ENCODE measurements around the gene IL4. TPM values are rescaled to one million over a fixed set of nuclear protein-coding genes. Genes with fewer than 3 reads are reported as not detected.

Gene IL4
- total RNA-seq, 2 experiments from 2014 or later = not detected

- no peaks in the 10 kb centered on the region for H3K27me3 ChIP-seq (ENCODE audit: control insufficient read depth in 1 of 2, insufficient read depth in 2 of 2, low read length in 2 of 2)
- no peaks in the 10 kb centered on the region for H3K36me3 ChIP-seq (ENCODE audit: insufficient read depth, low read length)
- CTCF ChIA-PET = no interaction called here
- POLR2A ChIA-PET = no interaction called here
- Mint-ChIP-seq H3K4me1 (ENCODE audit: low read depth) (no peaks in the 10 kb centered on the region), H3K9me3 (no peaks in the 10 kb centered on the region), H3K4me3 (no peak overlapping the region), H3K27me3 (no peaks in the 10 kb centered on the region), H3K27ac (no peak overlapping the region), H3K36me3 (ENCODE audit: low read depth) (no peaks in the 10 kb centered on the region)
- no peak for TF ChIP-seq CTCF (IDR thresholded peaks at IDR 0.05)
- H3K27ac ChIP-seq (ENCODE audit: low read depth in 1 of 2, low read length in 2 of 2) = no peak overlapping the region
- peaks cover 5% of the 10 kb centered on the region for H3K4me1 ChIP-seq (ENCODE audit: insufficient read depth, low read length)
- H3K4me3 ChIP-seq (ENCODE audit: low read length) = no peak overlapping the region
- ATAC-seq (ENCODE audit: poor library complexity) (no peak), DNase-seq (no peak)
- peaks cover 0 to 3% of the 10 kb centered on the region in 2 experiments for H3K9me3 ChIP-seq (ENCODE audit: control insufficient read depth in 1 of 2, insufficient read depth in 1 of 2, low read length in 2 of 2)
- intact Hi-C loops (cut with DNase I, micrococcal nuclease) = no loop called here
Measured at GRCh38 chr5:132668706-132669454, 4.9 kb upstream of the IL4 start.

GRCh38 chr5:132669455-132669820 is 4.4 kb upstream of the IL4 start:
- ATAC-seq (ENCODE audit: poor library complexity) (no peak), DNase-seq (no peak)
- no peak overlapping the region for H3K4me3 ChIP-seq (ENCODE audit: low read length)
- H3K27ac ChIP-seq (ENCODE audit: low read depth in 1 of 2, low read length in 2 of 2) = no peak overlapping the region
- Mint-ChIP-seq H3K9me3 (no peaks in the 10 kb centered on the region), H3K27me3 (no peaks in the 10 kb centered on the region), H3K27ac (no peak overlapping the region), H3K36me3 (ENCODE audit: low read depth) (no peaks in the 10 kb centered on the region), H3K4me1 (ENCODE audit: low read depth) (no peaks in the 10 kb centered on the region), H3K4me3 (no peak overlapping the region)
- no peaks in the 10 kb centered on the region for H3K27me3 ChIP-seq (ENCODE audit: control insufficient read depth in 1 of 2, insufficient read depth in 2 of 2, low read length in 2 of 2)
- TF ChIP-seq CTCF (IDR thresholded peaks at IDR 0.05) = no peak
- intact Hi-C loops (cut with DNase I, micrococcal nuclease) = no loop called here
- peaks cover 0 to 3% of the 10 kb centered on the region in 2 experiments for H3K9me3 ChIP-seq (ENCODE audit: control insufficient read depth in 1 of 2, insufficient read depth in 1 of 2, low read length in 2 of 2)
- ChIA-PET POLR2A (no interaction called here), CTCF (no interaction called here)
- H3K36me3 ChIP-seq (ENCODE audit: insufficient read depth, low read length) = no peaks in the 10 kb centered on the region
- peaks cover 4% of the 10 kb centered on the region for H3K4me1 ChIP-seq (ENCODE audit: insufficient read depth, low read length)

- Mint-ChIP-seq H3K9me3 (no peaks in the 10 kb centered on the region), H3K36me3 (ENCODE audit: low read depth) (no peaks in the 10 kb centered on the region), H3K27ac (no peak overlapping the region), H3K27me3 (no peaks in the 10 kb centered on the region), H3K4me3 (no peak overlapping the region), H3K4me1 (ENCODE audit: low read depth) (no peaks in the 10 kb centered on the region)
- ATAC-seq (ENCODE audit: poor library complexity) (no peak), DNase-seq (no peak)
- intact Hi-C loops (cut with DNase I, micrococcal nuclease) = no loop called here
- Histone ChIP-seq H3K4me1 (ENCODE audit: insufficient read depth, low read length) (peaks cover 4% of the 10 kb centered on the region), H3K4me3 (ENCODE audit: low read length) (no peak overlapping the region), H3K27me3 (ENCODE audit: control insufficient read depth in 1 of 2, insufficient read depth in 2 of 2, low read length in 2 of 2) (no peaks in the 10 kb centered on the region), H3K9me3 (ENCODE audit: control insufficient read depth in 1 of 2, insufficient read depth in 1 of 2, low read length in 2 of 2) (peaks cover 0 to 3% of the 10 kb centered on the region in 2 experiments), H3K27ac (ENCODE audit: low read depth in 1 of 2, low read length in 2 of 2) (no peak overlapping the region), H3K36me3 (ENCODE audit: insufficient read depth, low read length) (no peaks in the 10 kb centered on the region)
- TF ChIP-seq CTCF (IDR thresholded peaks at IDR 0.05) = no peak
- ChIA-PET CTCF (no interaction called here), POLR2A (no interaction called here)
Measured at GRCh38 chr5:132669966-132670882, 3.6 kb upstream of the IL4 start.
